Esophagus muscularis mucosa (tissue), 4 donors: Measurements from ENCODE around the gene MRPS24. TPM values are rescaled to one million over a fixed set of nuclear protein-coding genes. Genes with fewer than 3 reads are reported as not detected.

Experiments used
- DNase-seq: peaks from one replicate; pipeline ENCODE4 v3.0.0-alpha.2; 2017; ENCODE audit errors: extremely low spot score
- H3K27ac ChIP-seq, 4 donors: fragments of 200-600 bp; sonication (generic); replicated peaks in 1 of 4; 1 replicate in 3 of 4; 2 replicates in 1 of 4; pipeline ENCODE4 v1.5.1; 2016 to 2019; ENCODE audit warnings: mild to moderate bottlenecking in 1 of 4
- H3K27me3 ChIP-seq, 4 donors: fragments of 200-600 bp; sonication (generic); one replicate each; pipeline versions ENCODE4 v1.5.1 to v1.6.0; 2016 to 2019
- H3K36me3 ChIP-seq, 4 donors: fragments of 200-600 bp; sonication (generic); one replicate each; pipeline ENCODE4 v1.5.1; 2016 to 2019
- H3K4me1 ChIP-seq, 4 donors: fragments of 200-600 bp; sonication (generic); one replicate each; pipeline ENCODE4 v1.5.1; 2016 to 2019
- H3K4me3 ChIP-seq, 4 donors: fragments of 200-600 bp; sonication (generic); 1 replicate in 2 of 4; 2 replicates in 2 of 4; pipeline ENCODE4 v1.5.1; 2016 to 2019; ENCODE audit warnings: mild to moderate bottlenecking in 4 of 4, moderate library complexity in 1 of 4
- H3K9me3 ChIP-seq, 4 donors: fragments of 200-600 bp; sonication (generic); 1 replicate in 3 of 4; 2 replicates in 1 of 4; pipeline ENCODE4 v1.5.1; 2016 to 2019
- EP300 ChIP-seq: sonication (generic); formaldehyde crosslinking; IDR thresholded peaks from one replicate; pipeline ENCODE4 v1.6.1; 2017; ENCODE audit warnings: antibody characterized with exemption
- POLR2A ChIP-seq: fragments of 450-650 bp; IDR thresholded peaks from one replicate; pipeline ENCODE4 v1.6.1; 2017; ENCODE audit warnings: antibody characterized with exemption, moderate library complexity, mild to moderate bottlenecking, low read depth
- POLR2AphosphoS5 ChIP-seq, 2 donors: sonication (generic); formaldehyde crosslinking; IDR thresholded peaks; one replicate each; pipeline ENCODE4 v1.6.1; 2017; ENCODE audit warnings: antibody characterized with exemption in 2 of 2
- WGBS: methylation state at CpG from one replicate; pipeline ENCODE4 v1.1.5; 2018; 5-methylcytosine and 5-hydroxymethylcytosine counted together
- intact Hi-C: fragments of 100-400 bp; cut with DNase I; formaldehyde crosslinking; loops from one replicate; pipeline ENCODE4 v1.15.1; 2023
- total RNA-seq, 4 donors: library from RNA; depleted of rRNA; stranded (reverse); fragments of >200 nt; gene quantifications; one replicate each; pipeline versions ENCODE4 v1.1.0 to v1.2.1, GENCODE V29; 2016
- TF ChIP-seq, protein P1 (sequence below), 3 experiments: fragments of 200-600 bp in 2 of 3; fragments of 450-650 bp in 1 of 3; sonication (generic) in 2 of 3; IDR thresholded peaks; one replicate each; pipeline ENCODE4 v1.5.1; 2017 to 2019; ENCODE audit warnings: antibody characterized with exemption in 3 of 3, mild to moderate bottlenecking in 2 of 3, moderate library complexity in 1 of 3

MRPS24 gene
- total RNA-seq, 4 donors from 2014 or later = 72.2 to 93.3 (median 76.2) TPM

DNA sequence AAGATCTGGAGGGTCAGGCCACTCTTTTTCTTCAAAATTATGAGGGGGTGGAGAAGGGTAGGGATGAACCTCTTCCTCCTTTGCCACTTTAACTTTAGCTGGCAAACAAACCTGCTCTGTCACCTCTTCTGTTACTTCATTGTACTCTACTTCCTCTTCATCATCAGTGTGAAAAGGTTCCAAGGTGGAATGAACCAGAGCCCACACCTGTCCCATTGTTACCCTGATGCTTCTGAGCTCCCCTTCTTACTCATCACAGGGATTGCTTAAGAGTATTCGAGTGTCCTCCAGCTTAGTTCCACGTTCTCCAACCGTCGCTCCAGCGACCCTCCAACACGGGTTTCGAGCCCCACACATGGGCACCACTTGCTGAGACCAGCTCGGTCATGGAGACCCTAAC lies 5.2 kb downstream of the MRPS24 start:
- intact Hi-C loops = no loop called here
- Histone ChIP-seq H3K4me3 (no peak overlapping the region), H3K36me3 (peaks cover 14 to 28% (median 22%) of the 10 kb centered on the region in 4 donors), H3K27ac (no peak overlapping the region), H3K9me3 (no peaks in the 10 kb centered on the region), H3K4me1 (peaks cover 9 to 14% (median 12%) of the 10 kb centered on the region in 4 donors), H3K27me3 (no peaks in the 10 kb centered on the region)
- 94% methylated on average over 8 of the region's 8 CpGs for WGBS
- TF ChIP-seq POLR2AphosphoS5 (IDR thresholded peaks at IDR 0.05) = no peak
- no peak for TF ChIP-seq POLR2A
- DNase-seq = no peak

DNA sequence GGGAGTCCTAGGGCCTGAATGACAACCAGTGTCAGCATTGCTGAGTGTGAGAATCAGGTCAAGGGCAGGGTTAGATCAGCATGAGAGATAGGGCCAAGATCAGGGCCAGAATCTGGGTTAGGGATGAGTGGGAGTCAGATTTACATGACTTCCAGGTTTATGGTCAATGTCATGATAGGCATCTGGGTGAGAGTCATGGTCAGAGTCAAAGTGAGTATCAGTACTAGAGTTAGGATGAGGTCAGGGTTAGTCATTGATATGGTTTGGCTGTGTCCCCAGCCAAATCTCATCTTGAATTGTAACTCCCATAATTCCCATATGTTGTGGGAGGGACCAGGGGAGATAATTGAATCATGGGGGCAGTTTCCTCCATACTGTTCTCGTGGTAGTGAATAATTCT lies 12.3 kb downstream of the MRPS24 start:
- intact Hi-C loops = no loop called here
- Histone ChIP-seq H3K9me3 (no peaks in the 10 kb centered on the region), H3K4me1 (no peaks in the 10 kb centered on the region), H3K27ac (no peak overlapping the region), H3K36me3 (no peaks in the 10 kb centered on the region), H3K4me3 (no peak overlapping the region), H3K27me3 (no peaks in the 10 kb centered on the region)
- WGBS = 81% methylated on average over 1 of the region's 1 CpG
- TF ChIP-seq POLR2A (no peak), POLR2AphosphoS5 (IDR thresholded peaks at IDR 0.05) (no peak), EP300 (no peak)
- TF ChIP-seq, protein P1, sequence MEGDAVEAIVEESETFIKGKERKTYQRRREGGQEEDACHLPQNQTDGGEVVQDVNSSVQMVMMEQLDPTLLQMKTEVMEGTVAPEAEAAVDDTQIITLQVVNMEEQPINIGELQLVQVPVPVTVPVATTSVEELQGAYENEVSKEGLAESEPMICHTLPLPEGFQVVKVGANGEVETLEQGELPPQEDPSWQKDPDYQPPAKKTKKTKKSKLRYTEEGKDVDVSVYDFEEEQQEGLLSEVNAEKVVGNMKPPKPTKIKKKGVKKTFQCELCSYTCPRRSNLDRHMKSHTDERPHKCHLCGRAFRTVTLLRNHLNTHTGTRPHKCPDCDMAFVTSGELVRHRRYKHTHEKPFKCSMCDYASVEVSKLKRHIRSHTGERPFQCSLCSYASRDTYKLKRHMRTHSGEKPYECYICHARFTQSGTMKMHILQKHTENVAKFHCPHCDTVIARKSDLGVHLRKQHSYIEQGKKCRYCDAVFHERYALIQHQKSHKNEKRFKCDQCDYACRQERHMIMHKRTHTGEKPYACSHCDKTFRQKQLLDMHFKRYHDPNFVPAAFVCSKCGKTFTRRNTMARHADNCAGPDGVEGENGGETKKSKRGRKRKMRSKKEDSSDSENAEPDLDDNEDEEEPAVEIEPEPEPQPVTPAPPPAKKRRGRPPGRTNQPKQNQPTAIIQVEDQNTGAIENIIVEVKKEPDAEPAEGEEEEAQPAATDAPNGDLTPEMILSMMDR (IDR thresholded peaks at IDR 0.05) = no peak
- no peak for DNase-seq

DNA sequence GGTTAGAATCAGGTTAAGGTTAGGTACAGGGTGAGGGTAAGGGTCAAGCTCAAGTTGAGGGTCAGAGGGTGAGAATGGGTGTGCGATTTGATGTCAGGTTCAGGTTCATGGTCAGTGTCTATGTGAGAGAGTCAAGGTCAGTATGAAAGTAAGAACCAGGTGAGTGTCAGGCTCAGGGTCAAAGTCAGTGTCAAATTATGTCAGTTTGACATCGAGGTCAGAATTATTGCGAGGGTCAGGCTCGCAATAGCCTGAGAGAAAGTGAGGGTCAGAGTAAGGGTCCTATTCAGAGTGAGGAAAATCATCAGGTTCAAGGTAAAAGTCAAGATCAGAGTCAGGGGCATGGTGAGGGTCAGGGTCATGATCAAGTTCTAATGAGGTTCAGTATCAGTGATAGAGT lies 13.0 kb downstream of the MRPS24 start:
- DNase-seq = no peak
- no peaks in the 10 kb centered on the region for H3K27me3 ChIP-seq
- intact Hi-C loops = no loop called here
- no peak overlapping the region for H3K27ac ChIP-seq
- 92% methylated on average over 4 of the region's 4 CpGs for WGBS
- H3K4me1 ChIP-seq = no peaks in the 10 kb centered on the region
- H3K36me3 ChIP-seq = no peaks in the 10 kb centered on the region
- H3K4me3 ChIP-seq = no peak overlapping the region
- no peaks in the 10 kb centered on the region for H3K9me3 ChIP-seq
- TF ChIP-seq POLR2A = no peak
- no peak for TF ChIP-seq EP300
- TF ChIP-seq, protein P1 (IDR thresholded peaks at IDR 0.05) = no peak
- no peak for TF ChIP-seq POLR2AphosphoS5 (IDR thresholded peaks at IDR 0.05)

DNA sequence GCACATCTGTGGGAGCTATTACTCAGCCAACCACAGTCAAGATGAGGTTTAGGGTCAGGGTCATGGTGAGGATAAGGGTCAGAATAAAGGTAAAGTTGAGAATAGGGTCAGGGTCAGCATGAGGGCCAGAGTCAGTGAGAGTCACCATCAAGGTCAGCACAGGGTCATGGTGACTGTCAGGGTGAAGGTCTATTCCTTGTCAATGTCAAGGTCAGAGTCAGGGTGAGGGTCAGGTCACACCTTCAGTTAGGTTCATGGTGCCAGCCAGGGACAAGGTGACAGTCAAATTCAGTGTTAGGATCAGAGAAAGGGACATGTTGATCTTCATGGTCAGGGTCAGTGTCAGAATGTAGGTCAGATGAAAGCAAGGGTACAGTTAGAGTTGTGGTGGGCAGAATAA lies 14.1 kb downstream of the MRPS24 start:
- intact Hi-C loops = no loop called here
- no peak overlapping the region for H3K27ac ChIP-seq
- no peak overlapping the region for H3K4me3 ChIP-seq
- no peaks in the 10 kb centered on the region for H3K36me3 ChIP-seq
- TF ChIP-seq, protein P1 (IDR thresholded peaks at IDR 0.05) = no peak
- TF ChIP-seq POLR2A (no peak), EP300 (no peak), POLR2AphosphoS5 (IDR thresholded peaks at IDR 0.05) (no peak)
- H3K27me3 ChIP-seq = no peaks in the 10 kb centered on the region
- no peaks in the 10 kb centered on the region for H3K4me1 ChIP-seq
- no peaks in the 10 kb centered on the region for H3K9me3 ChIP-seq
- no peak for DNase-seq

DNA sequence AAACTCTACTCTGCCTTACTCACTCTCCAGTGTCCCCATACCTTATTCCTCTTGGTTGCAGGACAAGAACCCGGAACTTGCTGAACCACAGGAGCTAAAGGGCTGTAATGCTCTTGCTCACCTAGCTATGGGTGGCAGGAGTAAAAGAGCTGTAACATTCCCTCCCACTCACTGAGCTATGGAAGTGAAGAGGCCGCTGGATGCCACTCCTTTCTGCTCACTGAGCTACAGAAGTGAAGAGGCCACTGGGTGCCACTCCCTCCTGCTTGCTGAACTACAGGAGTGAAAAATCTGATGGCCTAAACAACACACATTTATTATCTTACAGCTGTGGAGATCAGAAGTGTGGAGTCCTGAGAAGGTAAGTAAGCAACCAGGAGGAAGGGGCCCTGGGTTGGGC lies 17.5 kb downstream of the MRPS24 start:
- intact Hi-C loops = no loop called here
- Histone ChIP-seq H3K9me3 (no peaks in the 10 kb centered on the region), H3K27ac (no peak overlapping the region), H3K27me3 (no peaks in the 10 kb centered on the region), H3K36me3 (no peaks in the 10 kb centered on the region), H3K4me3 (no peak overlapping the region), H3K4me1 (no peaks in the 10 kb centered on the region)
- DNase-seq = no peak
- 78% methylated on average over 2 of the region's 2 CpGs for WGBS
- TF ChIP-seq EP300 (no peak), POLR2A (no peak), POLR2AphosphoS5 (IDR thresholded peaks at IDR 0.05) (no peak)
- TF ChIP-seq, protein P1 (IDR thresholded peaks at IDR 0.05) = no peak
